ENCODE data around the gene USP25. TPM values are rescaled to one million over a fixed set of nuclear protein-coding genes. Genes with fewer than 3 reads are reported as not detected.

The USP25 gene
- total RNA-seq, 1 experiment from 2014 or later = 35.1 TPM

DNA sequence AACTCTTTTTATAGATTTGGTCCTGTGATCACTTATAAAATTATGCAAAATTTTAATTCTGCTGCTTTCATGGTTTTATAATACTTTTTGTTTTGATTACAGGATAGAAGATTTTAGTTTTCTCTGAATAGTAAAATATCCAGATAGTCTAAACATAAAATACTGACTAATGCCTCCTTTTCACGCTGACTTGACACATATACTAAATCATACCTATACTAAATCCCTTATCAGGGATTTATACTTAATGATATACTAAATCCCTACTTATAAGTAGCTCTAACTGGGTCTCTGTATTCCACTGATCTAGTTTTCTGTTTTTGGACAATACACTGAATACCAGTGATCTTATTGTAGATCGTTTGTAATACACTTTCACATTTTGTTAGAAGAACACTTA, 128.0 kb downstream of the USP25 start:
- no peak overlapping the region for H2BK20ac ChIP-seq (ENCODE audit: low read depth, low read length, poor library complexity, severe bottlenecking)
- DNase-seq = no peak
- H2BK120ac ChIP-seq (ENCODE audit: low read depth, low read length, poor library complexity, severe bottlenecking) = no peak overlapping the region
- peaks cover 7 to 27% (median 11%) of the 10 kb centered on the region in 3 experiments; a peak in 6 of 7 replicates for H3K36me3 Mint-ChIP-seq (ENCODE audit: insufficient read depth in 1 of 3, low read depth in 3 of 3)
- no peaks in the 10 kb centered on the region for H4K20me1 ChIP-seq (ENCODE audit: control insufficient read depth, insufficient read depth, insufficient read length)
- no peak overlapping the region for H3K4me2 ChIP-seq (ENCODE audit: insufficient read depth, insufficient read length, low read length)
- no peaks in the 10 kb centered on the region for H3K9me3 ChIP-seq (ENCODE audit: control insufficient read depth, low read depth, low read length)
- H3K9me3 Mint-ChIP-seq = no peaks in the 10 kb centered on the region
- no peak overlapping the region for H3K9ac ChIP-seq (ENCODE audit: extremely low read depth, insufficient read length, low read length)
- WGBS (ENCODE audit: extremely low coverage, insufficient read length, low lambda C conversion rate) = 100% methylated on average over 1 of the region's 2 CpGs
- H3K4me1 ChIP-seq (ENCODE audit: insufficient read depth, low read length) = no peaks in the 10 kb centered on the region
- H2AFZ ChIP-seq (ENCODE audit: low read length) = no peak overlapping the region
- no peaks in the 10 kb centered on the region for H3K27me3 ChIP-seq (ENCODE audit: insufficient read depth, low read length)
- no peaks in the 10 kb centered on the region for H3K23me2 ChIP-seq (ENCODE audit: insufficient read length, low read depth, low read length, poor library complexity, severe bottlenecking)
- no peak overlapping the region for H4K5ac ChIP-seq (ENCODE audit: insufficient read length, low read depth, low read length)
- TF ChIP-seq, protein P1, sequence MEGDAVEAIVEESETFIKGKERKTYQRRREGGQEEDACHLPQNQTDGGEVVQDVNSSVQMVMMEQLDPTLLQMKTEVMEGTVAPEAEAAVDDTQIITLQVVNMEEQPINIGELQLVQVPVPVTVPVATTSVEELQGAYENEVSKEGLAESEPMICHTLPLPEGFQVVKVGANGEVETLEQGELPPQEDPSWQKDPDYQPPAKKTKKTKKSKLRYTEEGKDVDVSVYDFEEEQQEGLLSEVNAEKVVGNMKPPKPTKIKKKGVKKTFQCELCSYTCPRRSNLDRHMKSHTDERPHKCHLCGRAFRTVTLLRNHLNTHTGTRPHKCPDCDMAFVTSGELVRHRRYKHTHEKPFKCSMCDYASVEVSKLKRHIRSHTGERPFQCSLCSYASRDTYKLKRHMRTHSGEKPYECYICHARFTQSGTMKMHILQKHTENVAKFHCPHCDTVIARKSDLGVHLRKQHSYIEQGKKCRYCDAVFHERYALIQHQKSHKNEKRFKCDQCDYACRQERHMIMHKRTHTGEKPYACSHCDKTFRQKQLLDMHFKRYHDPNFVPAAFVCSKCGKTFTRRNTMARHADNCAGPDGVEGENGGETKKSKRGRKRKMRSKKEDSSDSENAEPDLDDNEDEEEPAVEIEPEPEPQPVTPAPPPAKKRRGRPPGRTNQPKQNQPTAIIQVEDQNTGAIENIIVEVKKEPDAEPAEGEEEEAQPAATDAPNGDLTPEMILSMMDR (conservative IDR thresholded peaks at IDR 0.05) = no peak
- H3K27me3 Mint-ChIP-seq (ENCODE audit: low read depth) = no peaks in the 10 kb centered on the region
- no peak overlapping the region for H3K18ac ChIP-seq (ENCODE audit: insufficient read length, low read depth, low read length)
- no peak overlapping the region for H3K4me3 Mint-ChIP-seq
- H3K14ac ChIP-seq (ENCODE audit: insufficient read depth, low read length) = no peak overlapping the region
- no peaks in the 10 kb centered on the region for H3K4me1 Mint-ChIP-seq
- no peaks in the 10 kb centered on the region for H3K79me1 ChIP-seq (ENCODE audit: insufficient read depth, low read depth, low read length, poor library complexity, severe bottlenecking)
- H2BK15ac ChIP-seq (ENCODE audit: low read depth, low read length) = no peak overlapping the region
- no peak overlapping the region for H3K23ac ChIP-seq (ENCODE audit: insufficient read length, low read depth, low read length)
- no peak overlapping the region for H2BK12ac ChIP-seq (ENCODE audit: insufficient read length, low read depth, low read length)
- H3K27ac ChIP-seq (ENCODE audit: insufficient read length, low read depth, low read length) = no peak overlapping the region
- no peak overlapping the region for H2AK5ac ChIP-seq (ENCODE audit: insufficient read length, low read length)
- no peak overlapping the region for H2BK5ac ChIP-seq (ENCODE audit: insufficient read length, low read length)
- no peak overlapping the region for H4K8ac ChIP-seq (replicated peaks; ENCODE audit: insufficient read length, low read depth, low read length)
- no peak overlapping the region for H3K56ac ChIP-seq (ENCODE audit: insufficient read length, low read depth, low read length)
- no peak overlapping the region for H3T11ph ChIP-seq (ENCODE audit: low read length)
- H3K79me2 ChIP-seq (ENCODE audit: insufficient read depth, low read length) = no peaks in the 10 kb centered on the region
- no peak overlapping the region for H3K27ac Mint-ChIP-seq
- H3K4ac ChIP-seq (ENCODE audit: low read depth, low read length) = no peak overlapping the region
- no peak overlapping the region for H4K91ac ChIP-seq (ENCODE audit: insufficient read length, low read depth, low read length)
